Measurements from ENCODE around the gene KIF27.
"Not testable (repeated sequence)": the region's sequence is repeated elsewhere in the genome, so short reads cannot be mapped to it uniquely, and the experiment has no call there.

GRCh38 chr9:83837070-83837643 is 84.1 kb downstream of the KIF27 start:
- not testable (repeated sequence) for TF ChIP-seq EP300, CTCF, POLR2A, POLR2AphosphoS5 (IDR thresholded peaks at IDR 0.05)

Measured in suprapubic skin (tissue), 4 donors.